C4-2B (cell line): ENCODE results near the gene SORCS1.

Source experiments
- ZFX ChIP-seq: fragments of 450-650 bp; IDR thresholded peaks from 2 replicates; pipeline ENCODE4 v1.6.1; 2017
- TF ChIP-seq, protein P1 (sequence below): fragments of 450-650 bp; conservative IDR thresholded peaks from 2 replicates; pipeline ENCODE4 v1.5.1; 2017; ENCODE audit warnings: mild to moderate bottlenecking

- TF ChIP-seq, protein P1, sequence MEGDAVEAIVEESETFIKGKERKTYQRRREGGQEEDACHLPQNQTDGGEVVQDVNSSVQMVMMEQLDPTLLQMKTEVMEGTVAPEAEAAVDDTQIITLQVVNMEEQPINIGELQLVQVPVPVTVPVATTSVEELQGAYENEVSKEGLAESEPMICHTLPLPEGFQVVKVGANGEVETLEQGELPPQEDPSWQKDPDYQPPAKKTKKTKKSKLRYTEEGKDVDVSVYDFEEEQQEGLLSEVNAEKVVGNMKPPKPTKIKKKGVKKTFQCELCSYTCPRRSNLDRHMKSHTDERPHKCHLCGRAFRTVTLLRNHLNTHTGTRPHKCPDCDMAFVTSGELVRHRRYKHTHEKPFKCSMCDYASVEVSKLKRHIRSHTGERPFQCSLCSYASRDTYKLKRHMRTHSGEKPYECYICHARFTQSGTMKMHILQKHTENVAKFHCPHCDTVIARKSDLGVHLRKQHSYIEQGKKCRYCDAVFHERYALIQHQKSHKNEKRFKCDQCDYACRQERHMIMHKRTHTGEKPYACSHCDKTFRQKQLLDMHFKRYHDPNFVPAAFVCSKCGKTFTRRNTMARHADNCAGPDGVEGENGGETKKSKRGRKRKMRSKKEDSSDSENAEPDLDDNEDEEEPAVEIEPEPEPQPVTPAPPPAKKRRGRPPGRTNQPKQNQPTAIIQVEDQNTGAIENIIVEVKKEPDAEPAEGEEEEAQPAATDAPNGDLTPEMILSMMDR = no peak
- TF ChIP-seq ZFX = no peak
Observed at GRCh38 chr10:106619346-106619745, 545.2 kb downstream of the SORCS1 start.
